K562 (cell line): ENCODE data around the gene ZBTB38. TPM values are rescaled to one million over a fixed set of nuclear protein-coding genes. Genes with fewer than 3 reads are reported as not detected.

Experiments
- ADNP ChIP-seq: fragments of 200-800 bp; sonication (Bioruptor generic); IDR thresholded peaks from 2 replicates; pipeline ENCODE4 v1.6.1; 2016; ENCODE audit warnings: missing genetic modification characterization, missing compliant biosample characterization
- BCL6 ChIP-seq: fragments of 250-450 bp; sonication (Bioruptor Pico); IDR thresholded peaks from 2 replicates; pipeline ENCODE4 v1.4.0; 2020
- CCNT2 ChIP-seq: IDR thresholded peaks from 2 replicates; pipeline ENCODE4 v1.6.1; 2011; ENCODE audit warnings: borderline replicate concordance, low read depth, mild to moderate bottlenecking, moderate library complexity, mixed read lengths, low read length; ENCODE audit not compliant: insufficient read length; ENCODE audit errors: extremely low read depth
- HNRNPH1 ChIP-seq: fragments of 200-400 bp; formaldehyde crosslinking; optimal IDR thresholded peaks from 2 replicates; pipeline ENCODE3; 2017; ENCODE audit warnings: low read depth, mild to moderate bottlenecking, low read length, moderate library complexity
- LARP7 ChIP-seq: fragments of 450-650 bp; IDR thresholded peaks from 2 replicates; pipeline ENCODE4 v1.6.1; 2016
- MTF1 ChIP-seq: fragments of 250-450 bp; sonication (Bioruptor Pico); IDR thresholded peaks from 2 replicates; pipeline ENCODE4 v1.9.0; 2021; ENCODE audit warnings: moderate library complexity, mild to moderate bottlenecking, inconsistent platforms, borderline replicate concordance
- NFIC ChIP-seq: fragments of 450-650 bp; IDR thresholded peaks from 2 replicates; pipeline ENCODE4 v1.6.1; 2017; ENCODE audit warnings: mild to moderate bottlenecking, inconsistent platforms
- PHB ChIP-seq: fragments of 250-450 bp; sonication (Bioruptor Pico); IDR thresholded peaks from 2 replicates; pipeline ENCODE4 v1.5.0; 2021
- SAP30 ChIP-seq: fragments of 200-600 bp; sonication (generic); IDR thresholded peaks from 2 replicates; pipeline ENCODE4 v1.6.1; 2012; ENCODE audit warnings: borderline replicate concordance, low read depth, mild to moderate bottlenecking, moderate library complexity, low read length, control low read depth, inconsistent platforms; ENCODE audit not compliant: insufficient read depth, poor library complexity, severe bottlenecking
- SMC3 ChIP-seq: conservative IDR thresholded peaks from 2 replicates; pipeline ENCODE4 v1.6.1; 2011; ENCODE audit warnings: low read depth, low read length, improper control_type of control experiment; ENCODE audit not compliant: insufficient read depth
- ZBED1 ChIP-seq: IDR thresholded peaks from 2 replicates; pipeline ENCODE4 v1.6.1; 2014
- ZNF197 ChIP-seq: fragments of 200-800 bp; sonication (Bioruptor generic); IDR thresholded peaks from 2 replicates; pipeline ENCODE4 v1.6.1; 2016; ENCODE audit warnings: low read depth, missing genetic modification characterization, missing compliant biosample characterization
- polyA plus RNA-seq, 8 experiments: library from polyadenylated mRNA; depleted of rRNA in 4 of 8; stranded (reverse) in 5 of 8; unstranded in 3 of 8; fragments of >200 nt; fragmentation: Nextera tagmentation in 2 of 8; fragmentation: Illumina TruSeq in 1 of 8; extraction: Ambion mirVana in 2 of 8; extraction: Trizol in 1 of 8; gene quantifications; 2 replicates each; pipeline versions ENCODE4 v1.2.1 to v1.2.3, GENCODE V29; 2011 to 2014; ENCODE audit warnings: inconsistent platforms in 1 of 8, missing spikeins in 1 of 8
- total RNA-seq, 7 experiments: library from RNA; depleted of rRNA in 6 of 7; stranded (reverse); fragments of >200 nt in 6 of 7; fragmentation: Illumina TruSeq in 2 of 7; extraction: Trizol in 2 of 7; gene quantifications; 2 replicates each; pipeline versions ENCODE4 v1.2.1 to v1.2.3, GENCODE V29; 2011 to 2021; ENCODE audit warnings: low replicate concordance in 1 of 7
- TF ChIP-seq, protein P1 (sequence below), 3 experiments: fragments of 200-800 bp in 1 of 3; fragments of 250-450 bp in 1 of 3; fragments of 450-650 bp in 1 of 3; sonication (Bioruptor Pico) in 1 of 3; sonication (Bioruptor generic) in 1 of 3; formaldehyde crosslinking in 1 of 3; IDR thresholded peaks; 2 replicates each; pipeline versions ENCODE4 v1.6.1 to v1.8.0; 2016 to 2022; ENCODE audit warnings: mild to moderate bottlenecking in 2 of 3, missing genetic modification characterization in 2 of 3, missing compliant biosample characterization in 1 of 3, moderate library complexity in 1 of 3
- TF ChIP-seq, protein P2 (sequence below): IDR thresholded peaks from 2 replicates; pipeline ENCODE4 v1.6.1; 2011; ENCODE audit not compliant: insufficient read length; ENCODE audit errors: extremely low read depth
- TF ChIP-seq, protein P3 (sequence below): sonication (generic); formaldehyde crosslinking; IDR thresholded peaks from 2 replicates; pipeline ENCODE4 v1.8.0; 2022; ENCODE audit warnings: mild to moderate bottlenecking, missing genetic modification reagents
- TF ChIP-seq, protein P4 (sequence below): fragments of 250-450 bp; sonication (Bioruptor Pico); IDR thresholded peaks from 2 replicates; pipeline ENCODE4 v1.4.0; 2020

ZBTB38 gene
- total and polyA plus RNA-seq, 9 of the 15 experiments (the other 6 are each of a cell fraction or from before 2014, with no cell fraction given): 12.1 to 39.4 (median 22.9) TPM

DNA sequence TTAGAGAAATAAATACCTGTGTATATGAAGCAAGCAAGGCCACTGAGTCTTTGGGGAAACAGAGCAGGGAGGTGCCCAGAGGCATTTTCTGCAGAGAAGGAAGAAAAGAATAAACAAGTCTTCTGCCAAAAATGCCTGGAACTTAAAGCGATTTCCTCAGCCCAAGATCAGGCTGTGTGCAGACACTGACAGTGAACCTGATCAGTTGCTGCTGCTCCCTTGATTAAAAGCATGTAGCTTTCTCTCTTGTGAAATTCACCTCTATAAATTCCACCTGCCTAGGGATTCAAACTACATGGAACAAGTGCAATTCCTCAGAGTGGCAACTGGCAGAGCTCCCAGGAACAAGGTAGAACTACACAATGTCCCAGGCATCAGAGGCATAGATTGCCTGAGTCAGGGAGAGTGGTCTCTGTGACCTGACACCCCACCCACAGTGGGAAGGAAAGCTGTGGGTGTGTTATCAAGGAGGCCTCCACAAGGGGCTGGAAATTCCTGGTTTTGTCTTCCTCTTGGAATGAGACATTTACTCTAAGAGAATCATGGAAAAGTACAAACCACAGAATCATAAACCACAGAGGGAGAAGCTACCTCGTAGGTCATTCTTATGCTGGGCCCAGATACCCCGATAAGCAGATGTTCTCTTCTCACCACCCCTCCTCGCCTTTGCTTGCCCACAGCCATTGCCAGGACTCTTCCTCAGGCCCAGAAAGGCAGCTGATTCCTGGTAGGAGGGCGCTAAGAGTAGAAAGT, 1.8 kb upstream of the ZBTB38 start (continued):
- TF ChIP-seq, protein P1, sequence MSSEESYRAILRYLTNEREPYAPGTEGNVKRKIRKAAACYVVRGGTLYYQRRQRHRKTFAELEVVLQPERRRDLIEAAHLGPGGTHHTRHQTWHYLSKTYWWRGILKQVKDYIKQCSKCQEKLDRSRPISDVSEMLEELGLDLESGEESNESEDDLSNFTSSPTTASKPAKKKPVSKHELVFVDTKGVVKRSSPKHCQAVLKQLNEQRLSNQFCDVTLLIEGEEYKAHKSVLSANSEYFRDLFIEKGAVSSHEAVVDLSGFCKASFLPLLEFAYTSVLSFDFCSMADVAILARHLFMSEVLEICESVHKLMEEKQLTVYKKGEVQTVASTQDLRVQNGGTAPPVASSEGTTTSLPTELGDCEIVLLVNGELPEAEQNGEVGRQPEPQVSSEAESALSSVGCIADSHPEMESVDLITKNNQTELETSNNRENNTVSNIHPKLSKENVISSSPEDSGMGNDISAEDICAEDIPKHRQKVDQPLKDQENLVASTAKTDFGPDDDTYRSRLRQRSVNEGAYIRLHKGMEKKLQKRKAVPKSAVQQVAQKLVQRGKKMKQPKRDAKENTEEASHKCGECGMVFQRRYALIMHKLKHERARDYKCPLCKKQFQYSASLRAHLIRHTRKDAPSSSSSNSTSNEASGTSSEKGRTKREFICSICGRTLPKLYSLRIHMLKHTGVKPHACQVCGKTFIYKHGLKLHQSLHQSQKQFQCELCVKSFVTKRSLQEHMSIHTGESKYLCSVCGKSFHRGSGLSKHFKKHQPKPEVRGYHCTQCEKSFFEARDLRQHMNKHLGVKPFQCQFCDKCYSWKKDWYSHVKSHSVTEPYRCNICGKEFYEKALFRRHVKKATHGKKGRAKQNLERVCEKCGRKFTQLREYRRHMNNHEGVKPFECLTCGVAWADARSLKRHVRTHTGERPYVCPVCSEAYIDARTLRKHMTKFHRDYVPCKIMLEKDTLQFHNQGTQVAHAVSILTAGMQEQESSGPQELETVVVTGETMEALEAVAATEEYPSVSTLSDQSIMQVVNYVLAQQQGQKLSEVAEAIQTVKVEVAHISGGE (CRISPR knock-in tag; IDR thresholded peaks at IDR 0.05): no peak
- TF ChIP-seq MTF1 (CRISPR knock-in tag) (no peak), CCNT2 (no peak), HNRNPH1 (no peak), LARP7 (no peak), NFIC (no peak), ADNP (tag) (no peak), SAP30 (no peak), SMC3 (no peak), ZBED1 (no peak), BCL6 (no peak), ZNF197 (CRISPR knock-in tag) (0 out of 2 replicates have a peak, but pooled peaks have one; percentile 36), PHB (CRISPR knock-in tag) (no peak)
- TF ChIP-seq, protein P2, sequence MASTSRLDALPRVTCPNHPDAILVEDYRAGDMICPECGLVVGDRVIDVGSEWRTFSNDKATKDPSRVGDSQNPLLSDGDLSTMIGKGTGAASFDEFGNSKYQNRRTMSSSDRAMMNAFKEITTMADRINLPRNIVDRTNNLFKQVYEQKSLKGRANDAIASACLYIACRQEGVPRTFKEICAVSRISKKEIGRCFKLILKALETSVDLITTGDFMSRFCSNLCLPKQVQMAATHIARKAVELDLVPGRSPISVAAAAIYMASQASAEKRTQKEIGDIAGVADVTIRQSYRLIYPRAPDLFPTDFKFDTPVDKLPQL: no peak
- TF ChIP-seq, protein P3, sequence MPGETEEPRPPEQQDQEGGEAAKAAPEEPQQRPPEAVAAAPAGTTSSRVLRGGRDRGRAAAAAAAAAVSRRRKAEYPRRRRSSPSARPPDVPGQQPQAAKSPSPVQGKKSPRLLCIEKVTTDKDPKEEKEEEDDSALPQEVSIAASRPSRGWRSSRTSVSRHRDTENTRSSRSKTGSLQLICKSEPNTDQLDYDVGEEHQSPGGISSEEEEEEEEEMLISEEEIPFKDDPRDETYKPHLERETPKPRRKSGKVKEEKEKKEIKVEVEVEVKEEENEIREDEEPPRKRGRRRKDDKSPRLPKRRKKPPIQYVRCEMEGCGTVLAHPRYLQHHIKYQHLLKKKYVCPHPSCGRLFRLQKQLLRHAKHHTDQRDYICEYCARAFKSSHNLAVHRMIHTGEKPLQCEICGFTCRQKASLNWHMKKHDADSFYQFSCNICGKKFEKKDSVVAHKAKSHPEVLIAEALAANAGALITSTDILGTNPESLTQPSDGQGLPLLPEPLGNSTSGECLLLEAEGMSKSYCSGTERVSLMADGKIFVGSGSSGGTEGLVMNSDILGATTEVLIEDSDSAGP (CRISPR knock-in tag): no peak
- TF ChIP-seq, protein P4, sequence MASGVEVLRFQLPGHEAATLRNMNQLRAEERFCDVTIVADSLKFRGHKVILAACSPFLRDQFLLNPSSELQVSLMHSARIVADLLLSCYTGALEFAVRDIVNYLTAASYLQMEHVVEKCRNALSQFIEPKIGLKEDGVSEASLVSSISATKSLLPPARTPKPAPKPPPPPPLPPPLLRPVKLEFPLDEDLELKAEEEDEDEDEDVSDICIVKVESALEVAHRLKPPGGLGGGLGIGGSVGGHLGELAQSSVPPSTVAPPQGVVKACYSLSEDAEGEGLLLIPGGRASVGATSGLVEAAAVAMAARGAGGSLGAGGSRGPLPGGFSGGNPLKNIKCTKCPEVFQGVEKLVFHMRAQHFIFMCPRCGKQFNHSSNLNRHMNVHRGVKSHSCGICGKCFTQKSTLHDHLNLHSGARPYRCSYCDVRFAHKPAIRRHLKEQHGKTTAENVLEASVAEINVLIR (CRISPR knock-in tag): no peak
